22Rv1 (cell line): Measurements from ENCODE around the gene LYZL2.

Source experiments
- H3K27ac ChIP-seq: fragments of 450-650 bp; 2 replicates; pipeline ENCODE4 v1.5.1; 2017
- ZFX ChIP-seq: fragments of 450-650 bp; IDR thresholded peaks from 2 replicates; pipeline ENCODE4 v1.6.1; 2017; ENCODE audit warnings: antibody characterized with exemption, borderline replicate concordance
- TF ChIP-seq, protein P1 (sequence below): fragments of 450-650 bp; IDR thresholded peaks from 2 replicates; pipeline ENCODE4 v1.5.1; 2017; ENCODE audit warnings: mild to moderate bottlenecking

The LYZL2 gene

DNA sequence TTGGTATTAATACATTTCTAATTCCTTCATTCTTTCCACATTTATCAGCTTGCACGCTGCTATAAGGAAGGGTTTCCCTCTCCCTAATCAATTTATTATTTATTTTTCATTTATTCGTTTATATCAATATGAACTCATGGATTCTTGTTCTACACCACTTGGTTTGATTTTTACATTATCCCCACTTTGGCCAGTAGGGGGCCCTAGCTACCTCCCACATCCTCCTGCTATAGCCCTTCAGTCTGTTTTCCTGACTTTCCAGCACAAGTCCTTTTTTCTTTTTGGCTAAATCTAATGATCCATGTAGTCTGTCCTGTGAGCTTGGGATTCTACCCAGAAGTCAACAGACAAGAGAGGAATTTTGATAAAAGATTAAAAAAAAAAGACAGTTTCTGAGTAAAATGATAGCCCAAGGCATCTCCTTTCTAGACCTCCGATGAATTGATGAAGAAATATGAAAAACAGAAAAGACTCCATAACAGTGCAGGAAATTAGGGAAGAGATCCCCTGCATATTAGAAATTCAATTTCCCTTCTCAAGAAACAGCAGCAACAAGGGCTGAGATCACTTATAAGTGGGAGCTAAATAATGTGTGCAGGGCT, 47.7 kb downstream of the LYZL2 start:
- no peak overlapping the region for H3K27ac ChIP-seq
- TF ChIP-seq, protein P1, sequence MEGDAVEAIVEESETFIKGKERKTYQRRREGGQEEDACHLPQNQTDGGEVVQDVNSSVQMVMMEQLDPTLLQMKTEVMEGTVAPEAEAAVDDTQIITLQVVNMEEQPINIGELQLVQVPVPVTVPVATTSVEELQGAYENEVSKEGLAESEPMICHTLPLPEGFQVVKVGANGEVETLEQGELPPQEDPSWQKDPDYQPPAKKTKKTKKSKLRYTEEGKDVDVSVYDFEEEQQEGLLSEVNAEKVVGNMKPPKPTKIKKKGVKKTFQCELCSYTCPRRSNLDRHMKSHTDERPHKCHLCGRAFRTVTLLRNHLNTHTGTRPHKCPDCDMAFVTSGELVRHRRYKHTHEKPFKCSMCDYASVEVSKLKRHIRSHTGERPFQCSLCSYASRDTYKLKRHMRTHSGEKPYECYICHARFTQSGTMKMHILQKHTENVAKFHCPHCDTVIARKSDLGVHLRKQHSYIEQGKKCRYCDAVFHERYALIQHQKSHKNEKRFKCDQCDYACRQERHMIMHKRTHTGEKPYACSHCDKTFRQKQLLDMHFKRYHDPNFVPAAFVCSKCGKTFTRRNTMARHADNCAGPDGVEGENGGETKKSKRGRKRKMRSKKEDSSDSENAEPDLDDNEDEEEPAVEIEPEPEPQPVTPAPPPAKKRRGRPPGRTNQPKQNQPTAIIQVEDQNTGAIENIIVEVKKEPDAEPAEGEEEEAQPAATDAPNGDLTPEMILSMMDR, result peak; percentile 91
- no peak for TF ChIP-seq ZFX

DNA sequence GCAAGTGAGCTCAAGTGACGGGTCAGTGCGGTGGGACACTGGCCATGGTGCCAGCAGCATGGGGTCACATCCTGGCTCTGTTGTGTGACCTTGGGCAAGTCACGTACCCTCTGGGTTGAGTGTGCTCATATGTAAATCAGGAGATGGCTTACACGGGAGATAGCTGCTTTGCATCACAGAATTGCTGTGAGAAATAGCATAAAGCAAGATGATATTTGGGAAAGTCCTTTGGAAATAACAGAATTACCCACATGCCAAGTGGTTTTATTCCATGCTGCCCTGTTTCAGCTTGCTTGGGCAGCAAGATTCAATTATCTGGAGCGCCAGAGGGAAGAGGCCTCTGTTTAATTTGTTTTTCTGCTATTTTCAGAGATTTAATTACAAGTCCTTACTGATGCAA, 48.9 kb downstream of the LYZL2 start:
- no peak for TF ChIP-seq ZFX
- TF ChIP-seq, protein P1, result no peak

DNA sequence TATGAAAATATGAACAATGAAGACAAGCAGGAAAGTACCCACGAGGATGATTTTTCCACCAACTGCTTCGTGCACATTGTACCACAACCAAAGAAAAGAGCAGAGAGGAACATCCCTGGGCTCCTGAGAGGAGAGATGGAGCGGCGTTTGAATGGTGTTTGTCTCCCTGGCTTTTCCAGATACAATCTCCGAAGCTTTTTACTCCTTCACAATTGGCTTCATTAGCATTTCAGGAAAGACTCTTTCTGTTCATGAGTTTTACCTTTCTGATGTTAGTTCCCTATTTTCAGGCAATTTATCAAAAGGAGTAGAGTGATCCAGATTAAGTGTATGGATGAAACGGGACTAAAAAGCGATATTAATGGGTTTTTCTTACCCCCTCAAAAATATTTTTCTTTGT, 49.3 kb downstream of the LYZL2 start:
- TF ChIP-seq ZFX, result no peak
- TF ChIP-seq, protein P1, result no peak
- no peak overlapping the region for H3K27ac ChIP-seq

More for the DNA sequence above, 48.9 kb downstream of the LYZL2 start:
- H3K27ac ChIP-seq, result no peak overlapping the region

DNA sequence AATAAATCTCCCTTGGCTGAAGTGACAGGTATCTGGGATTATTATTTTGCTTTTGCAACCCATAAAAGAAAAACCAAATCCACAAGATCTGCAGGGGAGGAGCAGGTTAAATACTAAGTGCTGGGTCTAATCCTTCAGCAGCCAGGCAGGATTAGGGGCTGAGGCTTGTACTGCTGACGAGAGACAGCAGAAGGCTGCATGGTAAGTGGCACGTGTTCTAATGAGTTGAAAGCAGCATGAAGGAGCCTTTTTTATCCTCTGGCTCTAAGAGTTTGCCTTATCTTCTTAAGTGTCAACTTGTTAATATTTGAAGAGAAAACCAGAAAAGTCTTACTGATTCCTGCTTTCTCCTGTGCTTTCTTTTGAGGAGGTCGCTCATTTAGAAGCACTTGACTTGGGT, 50.0 kb downstream of the LYZL2 start:
- no peak overlapping the region for H3K27ac ChIP-seq

DNA sequence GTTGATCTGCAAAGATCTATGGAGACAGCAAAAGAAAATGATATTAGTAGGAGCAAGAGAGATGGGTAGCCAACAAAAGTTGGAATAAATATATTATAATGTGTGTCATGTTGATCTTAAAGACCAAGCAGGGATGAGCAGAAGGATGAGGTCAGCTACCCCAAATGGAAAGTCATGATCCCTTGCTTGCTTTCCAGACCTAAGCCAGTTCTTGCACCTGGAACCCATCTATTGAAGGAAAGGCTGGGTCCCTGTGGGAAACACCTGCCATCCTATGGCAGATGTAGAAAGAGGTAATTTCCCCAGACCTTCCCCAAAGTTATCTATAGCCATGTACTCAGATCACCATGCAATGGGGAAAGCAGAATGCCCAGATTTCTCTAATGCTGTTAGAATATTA, 52.5 kb downstream of the LYZL2 start:
- H3K27ac ChIP-seq, result no peak overlapping the region
- no peak for TF ChIP-seq ZFX
- TF ChIP-seq, protein P1, result no peak

More for the DNA sequence above, 50.0 kb downstream of the LYZL2 start:
- no peak for TF ChIP-seq ZFX
- TF ChIP-seq, protein P1, result no peak

DNA sequence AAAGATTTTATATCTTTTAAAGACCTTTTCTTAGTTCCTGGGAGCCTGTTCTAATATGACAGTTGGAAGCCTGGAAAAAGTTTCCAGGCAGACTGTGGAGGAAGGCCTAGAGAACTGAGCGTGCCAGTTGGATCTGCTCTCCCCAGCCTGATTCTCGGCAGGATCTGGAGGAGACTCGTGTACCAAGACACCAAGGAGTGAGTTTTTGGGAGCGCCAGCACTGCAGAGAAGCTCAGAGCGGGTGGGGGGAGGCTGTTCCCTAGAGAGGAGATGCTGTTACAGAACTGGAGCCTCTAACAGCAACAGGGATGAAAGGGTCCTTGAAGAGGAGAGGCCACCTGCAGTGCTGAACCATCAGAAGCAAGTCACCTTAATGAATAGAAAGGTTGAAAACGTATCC, 52.9 kb downstream of the LYZL2 start:
- no peak overlapping the region for H3K27ac ChIP-seq
- TF ChIP-seq ZFX, result no peak
- TF ChIP-seq, protein P1, result no peak

DNA sequence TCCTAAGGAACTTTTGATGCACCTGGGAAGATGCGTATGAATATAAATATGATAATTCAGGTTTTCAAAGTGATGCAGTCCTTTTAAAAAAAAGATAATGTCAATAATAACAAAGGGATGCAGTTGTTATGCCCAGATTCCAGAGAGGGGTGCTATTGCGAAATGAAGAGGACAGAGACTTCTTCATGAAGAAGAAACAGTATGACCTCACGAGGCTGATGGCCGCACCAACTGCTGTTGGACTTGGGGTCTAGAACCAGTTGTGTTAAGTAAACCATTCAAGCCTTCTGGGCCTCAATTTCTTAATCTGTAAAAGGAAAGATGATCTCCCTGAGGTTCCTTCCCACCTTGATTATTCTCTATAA, 55.1 kb downstream of the LYZL2 start:
- no peak overlapping the region for H3K27ac ChIP-seq
- TF ChIP-seq, protein P1, result no peak
- TF ChIP-seq ZFX, result no peak
